HG03432 (cell line): ENCODE data around the gene CCL22.
"Not testable (repeated sequence)": the region's sequence is repeated elsewhere in the genome, so short reads cannot be mapped to it uniquely, and the experiment has no call there.

Experiments
- ATAC-seq: cut with Tn5 transposase; IDR thresholded peaks from one replicate; pipeline ENCODE4 v1.9.1; 2021; ENCODE audit warnings: mild to moderate bottlenecking, moderate library complexity; ENCODE audit not compliant: unreplicated experiment

Gene CCL22

DNA sequence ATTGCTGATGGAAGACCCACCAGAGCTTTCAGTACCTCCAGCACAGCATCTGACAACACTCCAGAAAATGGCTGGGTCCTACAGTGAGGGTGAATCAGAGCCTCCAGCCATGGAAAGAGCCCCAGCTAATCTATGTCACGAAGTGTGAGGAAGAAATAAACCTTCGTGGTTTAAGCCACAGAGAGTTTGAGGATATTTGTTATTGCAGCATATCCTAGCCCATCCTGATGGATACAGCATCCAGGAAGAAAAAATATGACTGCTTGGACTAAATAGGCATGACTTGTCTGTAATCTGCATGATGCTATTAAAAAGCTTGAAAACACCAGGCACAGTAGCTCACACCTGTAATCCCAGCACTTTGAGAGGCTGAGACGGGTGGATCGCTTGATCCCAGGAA is 32.7 kb downstream of the CCL22 start:
- no peak for ATAC-seq

DNA sequence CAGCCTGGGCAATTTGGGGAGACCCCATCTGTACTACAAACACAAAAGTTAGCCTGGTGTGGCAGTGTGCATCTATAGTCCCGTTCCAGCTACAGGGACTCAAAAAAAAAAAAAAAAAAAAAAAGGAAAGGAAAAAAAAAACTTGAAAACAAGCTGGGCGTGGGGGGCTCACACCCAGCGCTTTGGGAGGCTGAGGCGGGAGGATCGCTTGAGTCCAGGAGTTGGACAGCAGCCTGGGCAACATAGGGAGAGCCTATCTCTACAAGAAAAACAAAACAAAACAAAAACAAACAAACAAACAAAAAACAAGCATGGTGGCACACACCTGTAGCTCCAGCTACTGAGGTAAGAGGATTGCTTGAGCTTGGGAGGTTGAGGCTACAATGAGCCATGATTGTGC is 33.1 kb downstream of the CCL22 start:
- no peak for ATAC-seq

DNA sequence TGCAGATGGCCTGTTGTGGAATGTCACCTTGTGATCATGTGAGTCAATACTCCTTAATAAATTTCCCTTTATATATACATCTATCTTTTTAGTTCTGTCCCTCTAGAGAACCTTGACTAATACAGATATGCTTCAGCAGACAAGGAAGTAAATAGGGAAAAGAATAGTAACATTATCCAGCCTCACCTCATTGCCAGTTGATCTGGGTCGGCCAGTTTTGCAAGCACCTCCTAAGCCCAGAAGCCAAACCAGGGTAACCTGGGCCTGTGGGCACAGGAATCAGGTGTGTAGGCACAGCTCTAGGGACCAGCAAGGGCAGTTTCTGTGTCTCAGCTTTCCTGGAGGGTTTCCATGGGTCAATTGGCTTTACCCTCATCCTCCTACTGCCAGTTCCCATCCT is 34.1 kb downstream of the CCL22 start:
- no peak for ATAC-seq

DNA sequence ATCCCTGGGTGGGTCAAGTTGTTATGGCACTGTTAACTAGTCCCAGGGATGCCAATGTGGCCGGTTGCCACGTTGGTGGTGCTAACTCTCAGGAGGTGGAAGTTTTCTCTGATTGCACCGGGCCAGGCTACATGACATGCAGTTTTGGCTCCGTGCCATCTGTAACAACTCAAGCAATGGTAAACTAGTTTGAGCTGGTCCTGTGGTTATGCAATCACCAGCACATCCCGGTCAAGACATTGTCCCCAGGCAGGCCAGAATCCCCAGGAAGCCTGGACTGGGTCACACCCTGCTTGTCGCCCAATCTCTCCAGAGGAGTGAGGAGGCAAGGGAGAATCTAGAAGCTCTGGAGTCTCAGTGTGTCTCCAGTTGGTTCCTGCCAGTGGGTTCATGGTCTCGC is 35.9 kb downstream of the CCL22 start:
- no peak for ATAC-seq

DNA sequence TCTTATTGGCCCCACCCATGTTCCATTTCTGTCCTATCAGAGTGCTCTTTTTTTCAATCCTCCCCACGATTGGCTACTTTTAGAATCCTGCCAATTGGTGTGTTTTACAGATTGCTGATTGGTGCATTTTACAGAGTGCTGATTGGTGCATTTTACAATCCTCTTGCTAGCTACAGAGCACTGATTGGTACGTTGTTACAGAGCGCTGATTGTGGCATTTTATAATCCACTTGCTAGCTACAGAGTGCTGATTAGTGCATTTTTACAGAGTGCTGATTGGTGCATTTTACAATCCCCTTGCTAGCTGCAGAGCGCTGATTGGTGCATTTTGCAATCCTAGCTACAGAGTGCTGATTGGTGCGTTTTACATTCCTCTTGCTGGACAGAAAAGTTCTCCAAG is 36.4 kb downstream of the CCL22 start:
- ATAC-seq, result no peak

DNA sequence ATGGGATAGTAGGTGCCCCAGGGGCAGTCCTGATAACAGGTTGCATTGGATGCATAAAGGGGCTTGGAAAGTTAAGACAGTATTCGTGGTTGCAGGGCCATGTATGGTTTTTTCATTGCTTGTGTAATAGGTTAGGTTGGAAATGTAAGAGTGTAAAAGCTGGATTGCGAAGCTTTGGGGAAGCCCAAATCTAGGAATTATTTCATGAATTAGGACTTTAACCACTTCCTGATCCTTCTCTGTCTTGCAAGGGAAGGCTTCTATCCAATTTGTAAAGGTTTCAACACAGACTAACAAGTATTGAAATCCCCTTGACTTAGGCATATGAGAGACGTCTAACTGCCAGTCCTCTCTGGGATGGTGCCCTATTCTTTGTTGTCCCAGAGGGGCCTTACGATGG is 38.2 kb downstream of the CCL22 start:
- no peak for ATAC-seq

DNA sequence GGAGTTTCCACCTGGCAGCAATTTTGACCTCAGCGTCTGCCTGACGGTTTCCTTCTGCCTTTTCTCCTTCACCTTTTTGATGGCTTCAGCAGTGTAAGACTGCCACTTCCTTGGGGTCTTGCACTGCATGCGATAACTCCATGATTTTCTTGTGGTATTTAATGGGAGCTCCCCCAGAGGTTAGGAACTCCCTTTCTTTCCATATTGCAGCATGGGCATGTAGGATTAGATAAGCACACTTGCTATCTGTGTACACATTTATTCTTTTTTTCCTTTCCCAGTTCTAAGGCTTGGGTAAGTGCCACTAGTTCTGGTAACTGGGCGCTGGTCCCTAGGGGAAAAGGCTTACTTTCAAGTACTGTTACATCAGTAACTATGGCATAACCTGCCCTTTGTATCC is 38.9 kb downstream of the CCL22 start:
- ATAC-seq, result not testable (repeated sequence)

DNA sequence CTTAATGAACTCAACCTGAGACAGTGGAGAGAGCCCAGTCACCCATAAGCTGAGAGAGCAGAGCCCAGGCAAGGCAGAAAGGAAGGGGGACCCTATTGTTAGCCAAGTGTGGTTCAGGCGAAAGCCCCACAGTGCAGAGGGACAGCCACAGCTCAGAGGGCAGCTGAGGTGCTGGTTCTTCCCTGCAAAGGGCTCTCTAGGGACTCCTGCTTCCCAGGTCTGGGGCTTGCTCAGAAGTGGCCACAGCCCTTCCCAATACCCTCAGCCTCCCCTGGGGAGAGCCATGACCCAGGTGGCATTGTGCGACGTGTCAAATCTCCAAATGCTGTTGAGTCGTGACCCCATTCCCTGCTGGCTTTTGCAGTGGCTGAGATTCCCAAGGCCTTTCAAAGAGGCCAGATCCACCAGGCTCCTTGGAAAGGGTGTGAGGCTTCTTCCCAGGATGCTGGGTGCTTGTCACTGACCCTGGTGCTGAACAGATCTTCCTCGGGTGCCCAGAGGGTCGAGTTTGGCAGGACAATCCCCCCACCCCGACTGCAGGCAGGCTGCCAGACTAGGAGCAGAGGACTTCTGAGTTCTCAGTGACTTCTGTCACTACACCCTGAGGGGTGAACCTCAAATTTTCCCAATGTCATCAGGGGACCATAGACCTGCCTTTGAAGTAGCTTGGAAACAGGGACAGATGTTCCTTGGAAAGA is 43.5 kb downstream of the CCL22 start:
- ATAC-seq, result no peak

DNA sequence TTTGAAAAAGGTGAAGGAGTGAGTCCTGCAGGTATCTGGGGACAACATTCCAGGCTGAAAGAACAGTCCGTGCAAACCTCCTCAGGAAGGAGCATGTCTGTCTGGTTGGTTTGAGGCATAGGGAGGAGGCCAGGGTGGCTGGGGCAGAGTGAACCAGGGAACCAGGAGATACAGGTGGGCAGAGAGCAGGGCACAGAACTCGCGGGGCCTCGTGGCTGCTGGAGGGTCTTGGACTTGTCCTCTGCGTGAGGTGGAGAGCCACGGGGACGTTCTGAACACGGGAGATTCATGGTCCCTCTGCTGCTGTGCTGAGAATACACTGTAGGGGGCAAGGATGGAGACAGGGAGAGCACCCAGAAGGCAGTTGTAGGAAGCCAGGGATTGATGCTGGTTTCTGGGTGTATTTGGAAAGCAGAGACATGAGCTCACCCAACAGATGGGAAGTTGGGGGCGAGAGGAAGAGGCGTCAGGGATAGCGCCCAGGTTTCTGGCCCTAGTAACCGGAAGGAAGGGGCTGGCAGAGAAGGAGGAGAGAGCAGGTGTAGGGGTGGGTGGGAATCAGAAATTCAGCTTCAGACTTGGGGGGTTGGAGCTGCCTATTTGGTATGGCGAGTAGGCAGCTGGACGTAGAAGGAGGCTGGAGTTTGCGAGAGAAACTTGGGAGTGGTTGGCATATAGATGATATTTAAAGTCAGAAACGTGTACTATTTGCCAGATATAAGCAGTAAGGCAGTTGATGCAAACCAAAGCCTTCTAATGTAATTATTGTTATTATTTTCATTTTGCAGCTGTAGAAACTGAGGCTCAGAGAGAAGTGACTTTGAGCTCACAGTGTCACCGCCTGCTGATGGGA is 45.6 kb downstream of the CCL22 start, which contains the start of gene CCL17:
TSS of gene CCL17 (plus strand) at position 803 of the 853 bp plus-strand sequence. CDS start 9,166 bp downstream, outside the sequence.
- no peak for ATAC-seq

DNA sequence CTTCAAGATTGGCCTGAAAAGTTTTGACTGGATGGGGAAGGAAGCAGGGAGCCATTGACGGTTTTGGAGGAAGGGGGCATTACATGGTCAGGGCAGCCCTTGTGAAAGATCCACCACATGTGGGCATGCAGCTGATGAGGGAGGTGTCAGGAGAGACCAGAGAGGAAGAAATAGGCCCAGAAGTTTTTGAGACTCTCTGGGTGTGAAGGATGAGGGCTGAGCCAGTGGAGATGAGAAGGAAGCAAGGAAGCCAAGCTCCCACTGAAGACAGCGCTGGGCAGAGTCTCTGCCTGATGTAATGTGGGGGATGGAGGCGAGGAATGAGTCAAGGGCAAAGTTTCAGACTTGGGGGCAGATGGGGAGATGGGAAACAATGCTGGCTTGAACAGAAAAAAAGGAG is 46.5 kb downstream of the CCL22 start:
- ATAC-seq, result no peak

DNA sequence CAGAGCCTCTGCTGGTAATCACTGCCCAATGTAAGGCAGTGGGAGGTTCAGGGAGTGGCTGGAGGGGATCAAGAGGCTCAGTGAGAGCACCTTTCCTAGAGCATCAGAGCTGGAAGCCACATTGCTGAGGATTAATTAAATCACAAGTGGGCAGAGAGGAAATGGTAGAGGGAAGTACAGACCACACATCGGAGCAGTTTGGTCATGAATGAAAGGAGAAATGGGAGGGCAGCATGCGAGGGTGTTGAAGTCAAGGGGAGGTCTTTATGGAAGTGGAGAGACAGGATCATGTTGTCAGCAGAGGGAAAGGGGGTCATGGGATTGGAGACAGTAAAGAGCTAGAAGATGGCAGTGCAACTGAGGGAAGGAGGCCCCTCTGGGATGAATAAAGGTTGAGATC is 48.3 kb downstream of the CCL22 start:
- no peak for ATAC-seq

DNA sequence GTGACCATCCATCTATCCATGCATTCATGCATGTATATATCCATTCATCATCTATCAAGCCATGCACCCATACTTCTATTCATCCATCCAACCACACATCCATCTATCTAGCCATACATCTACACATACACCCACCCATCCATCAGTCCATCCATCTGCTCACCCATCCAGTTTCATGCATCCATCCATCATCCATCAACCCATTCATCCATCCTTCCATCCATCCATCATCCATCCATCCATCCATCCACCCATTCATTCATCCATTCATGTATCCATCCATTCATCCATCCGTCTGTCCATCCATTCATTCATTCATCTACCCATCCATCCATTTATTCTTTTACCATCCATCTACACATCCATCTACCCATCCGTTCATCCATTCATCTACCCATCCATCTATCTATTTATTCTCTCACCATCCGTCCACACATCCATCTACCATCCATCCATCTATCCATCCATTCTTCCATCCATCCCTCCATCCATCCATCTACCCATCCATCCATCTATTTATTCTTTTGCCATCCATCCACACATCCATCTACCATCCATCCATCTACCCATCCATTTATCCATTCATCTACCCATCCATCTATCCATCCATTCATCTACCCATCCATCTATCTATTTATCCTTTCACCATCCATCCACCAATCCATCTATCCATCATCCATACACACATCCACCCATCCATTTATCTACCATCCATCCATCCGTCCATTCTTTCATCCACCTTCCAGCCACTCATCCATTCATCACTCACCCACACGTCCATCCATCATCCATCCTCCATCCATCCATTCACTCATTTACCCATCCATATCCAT is 49.2 kb downstream of the CCL22 start:
- ATAC-seq, result no peak

DNA sequence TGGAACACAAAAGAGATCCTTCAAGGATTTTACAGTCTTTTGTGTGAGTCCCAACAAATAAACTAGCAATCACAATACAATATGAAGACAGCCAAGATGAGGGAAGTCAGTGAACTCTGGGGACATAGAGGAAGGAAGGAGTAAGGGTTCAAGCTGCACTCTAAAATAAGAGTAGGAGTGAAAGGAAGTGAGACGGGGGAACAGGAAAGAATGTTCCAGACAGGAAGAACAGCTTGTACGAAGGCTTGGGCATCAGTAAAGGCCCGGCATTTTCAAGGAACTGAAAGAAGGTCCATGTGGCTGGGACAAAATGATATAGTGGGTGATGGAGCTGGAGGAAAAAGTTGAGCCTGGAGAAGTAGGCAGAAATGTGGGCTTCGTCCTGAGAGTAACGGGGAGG is 50.5 kb downstream of the CCL22 start:
- ATAC-seq, result no peak

DNA sequence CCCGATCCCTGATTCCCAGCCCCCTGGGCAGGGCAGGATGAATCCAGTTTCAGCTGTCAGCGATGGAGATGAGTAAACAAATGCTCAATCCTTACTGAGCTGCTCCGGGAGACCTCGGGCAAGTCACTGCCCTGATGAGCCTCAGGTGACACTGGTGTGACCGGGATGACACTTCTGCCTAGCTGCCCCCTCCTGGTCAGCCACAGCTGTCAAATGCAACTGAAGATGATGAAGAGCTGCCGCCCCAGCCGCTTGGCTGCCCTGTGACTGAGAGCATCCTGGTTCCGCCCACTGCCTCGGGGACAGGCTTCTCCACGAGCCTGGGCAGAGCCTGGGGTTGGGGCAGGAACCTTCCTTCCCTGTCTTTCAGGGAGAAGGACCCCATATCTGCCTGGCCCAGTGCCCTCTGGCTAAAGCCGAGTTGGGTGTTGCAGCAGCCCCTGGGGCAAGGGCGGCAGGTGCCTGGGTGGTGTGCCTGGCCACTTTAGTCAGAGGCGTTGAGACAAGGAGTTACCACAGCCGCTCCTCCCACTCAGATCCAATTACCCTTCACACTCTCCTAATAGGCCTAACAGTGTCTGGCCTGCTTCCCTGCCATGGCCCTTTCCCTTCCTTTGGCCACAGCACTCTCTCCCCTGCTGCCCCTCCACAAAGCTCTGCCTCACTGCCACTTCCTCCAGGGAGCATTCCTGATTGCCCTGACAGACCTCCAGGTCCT is 51.4 kb downstream of the CCL22 start:
- no peak for ATAC-seq

DNA sequence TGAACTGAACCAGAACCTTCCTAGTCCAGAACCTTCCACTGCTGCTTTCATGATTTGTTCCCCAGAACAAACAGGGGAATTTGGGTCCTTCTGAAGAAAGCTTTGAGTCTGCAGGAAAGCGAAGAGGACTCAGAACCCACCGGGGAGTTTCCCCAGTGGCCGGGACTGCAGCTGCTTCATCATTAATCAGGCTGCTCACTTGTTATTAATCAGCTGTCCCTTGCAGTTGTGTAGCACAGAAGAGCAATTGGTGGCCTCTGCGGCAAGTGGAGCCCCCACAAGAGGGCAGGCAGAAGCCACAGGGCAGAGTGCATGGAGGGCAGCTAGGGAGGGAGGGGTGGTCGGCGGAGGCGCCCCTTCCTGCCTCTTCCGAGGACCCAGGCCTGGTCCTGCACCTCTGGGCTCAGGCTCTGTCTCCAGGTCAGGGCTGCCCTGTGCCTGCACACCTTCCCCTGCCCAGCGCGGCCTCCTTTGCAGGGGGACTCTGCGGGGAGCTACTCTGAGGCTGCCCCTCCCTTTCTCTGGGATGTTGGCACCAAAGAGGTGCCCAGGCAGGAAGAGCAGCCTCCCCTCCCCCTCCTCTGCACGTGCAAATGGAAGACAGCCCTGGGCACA is 52.9 kb downstream of the CCL22 start:
- no peak for ATAC-seq

DNA sequence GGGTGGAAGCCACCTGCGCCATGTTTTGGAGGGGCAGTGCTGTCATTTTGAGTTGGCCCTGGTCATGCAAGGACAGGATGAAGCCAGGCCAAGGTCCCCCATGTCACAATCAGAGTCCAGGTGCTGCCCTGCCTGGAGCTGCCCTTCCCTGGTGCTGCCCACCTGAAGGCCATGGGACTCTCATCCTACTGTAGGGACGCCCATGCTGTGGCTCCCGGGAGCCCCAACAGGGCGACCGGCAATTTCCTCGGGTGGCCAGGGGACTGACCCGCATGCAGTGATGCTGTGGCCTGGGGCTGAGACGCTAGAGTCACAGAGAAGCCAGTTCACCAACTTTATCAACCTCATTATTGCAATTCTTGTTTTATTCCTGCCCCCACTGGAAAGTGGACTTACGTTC is 54.0 kb downstream of the CCL22 start:
- no peak for ATAC-seq

DNA sequence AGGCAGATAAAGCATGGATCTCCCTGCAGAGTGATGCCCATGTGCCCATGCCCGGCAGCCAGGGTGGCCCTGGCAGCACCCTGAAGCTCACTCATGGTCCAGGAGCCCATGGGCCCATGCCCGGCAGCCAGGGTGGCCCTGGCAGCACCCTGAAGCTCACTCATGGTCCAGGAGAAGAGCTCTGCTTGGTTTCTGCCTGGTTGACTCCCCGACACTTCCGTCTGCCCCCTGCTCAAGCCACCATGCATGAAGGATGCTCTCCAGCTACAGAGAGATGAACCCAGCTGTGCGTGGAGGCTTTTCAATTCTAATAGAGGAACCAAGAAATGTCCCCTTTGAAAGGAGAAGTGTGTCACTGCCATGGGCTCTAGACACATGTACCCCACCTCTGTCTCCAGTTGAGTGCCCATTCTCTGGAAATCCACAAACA is 54.7 kb downstream of the CCL22 start:
- peak; percentile 67 for ATAC-seq

DNA sequence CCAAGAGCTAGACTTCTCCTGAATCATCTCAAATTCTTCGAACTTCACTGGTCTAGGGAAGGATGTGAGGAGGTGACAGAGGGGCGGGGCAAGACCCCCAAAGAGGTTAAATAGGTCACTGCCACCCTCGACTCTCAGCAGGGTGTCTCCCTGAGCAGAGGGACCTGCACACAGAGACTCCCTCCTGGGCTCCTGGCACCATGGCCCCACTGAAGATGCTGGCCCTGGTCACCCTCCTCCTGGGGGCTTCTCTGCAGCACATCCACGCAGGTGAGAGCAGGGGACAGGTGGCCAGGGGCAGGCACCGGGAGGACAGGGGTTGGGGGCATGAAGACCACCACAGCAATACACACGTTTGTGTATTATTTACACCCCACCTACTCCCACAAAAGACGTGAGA is 55.1 kb downstream of the CCL22 start:
- peak; percentile 4 for ATAC-seq
